Measurements from ENCODE around the gene CLDN16.

GRCh38 chr3:190444006-190444405 lies 56.0 kb downstream of the CLDN16 start:
- TF ChIP-seq, protein P1, sequence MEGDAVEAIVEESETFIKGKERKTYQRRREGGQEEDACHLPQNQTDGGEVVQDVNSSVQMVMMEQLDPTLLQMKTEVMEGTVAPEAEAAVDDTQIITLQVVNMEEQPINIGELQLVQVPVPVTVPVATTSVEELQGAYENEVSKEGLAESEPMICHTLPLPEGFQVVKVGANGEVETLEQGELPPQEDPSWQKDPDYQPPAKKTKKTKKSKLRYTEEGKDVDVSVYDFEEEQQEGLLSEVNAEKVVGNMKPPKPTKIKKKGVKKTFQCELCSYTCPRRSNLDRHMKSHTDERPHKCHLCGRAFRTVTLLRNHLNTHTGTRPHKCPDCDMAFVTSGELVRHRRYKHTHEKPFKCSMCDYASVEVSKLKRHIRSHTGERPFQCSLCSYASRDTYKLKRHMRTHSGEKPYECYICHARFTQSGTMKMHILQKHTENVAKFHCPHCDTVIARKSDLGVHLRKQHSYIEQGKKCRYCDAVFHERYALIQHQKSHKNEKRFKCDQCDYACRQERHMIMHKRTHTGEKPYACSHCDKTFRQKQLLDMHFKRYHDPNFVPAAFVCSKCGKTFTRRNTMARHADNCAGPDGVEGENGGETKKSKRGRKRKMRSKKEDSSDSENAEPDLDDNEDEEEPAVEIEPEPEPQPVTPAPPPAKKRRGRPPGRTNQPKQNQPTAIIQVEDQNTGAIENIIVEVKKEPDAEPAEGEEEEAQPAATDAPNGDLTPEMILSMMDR (IDR thresholded peaks at IDR 0.05), result no peak
- no peak for TF ChIP-seq POLR2A (IDR thresholded peaks at IDR 0.05)

Data from testis (tissue), 2 donors.